Upper lobe of left lung (tissue), 4 donors: ENCODE measurements around the gene MARCHF3.

ENCODE experiments used
- CTCF ChIP-seq, 6 experiments: fragments of 450-650 bp in 4 of 6; fragments of 200-600 bp in 2 of 6; sonication (generic) in 2 of 6; IDR thresholded peaks; one replicate each; pipeline ENCODE4 v1.5.1; 2016 to 2019; ENCODE audit warnings: antibody characterized with exemption in 6 of 6
- EP300 ChIP-seq, 4 donors: sonication (generic); formaldehyde crosslinking; IDR thresholded peaks; one replicate each; pipeline ENCODE4 v1.5.1; 2017; ENCODE audit warnings: antibody characterized with exemption in 4 of 4, control low read depth in 2 of 4
- POLR2A ChIP-seq, 4 donors: fragments of 450-650 bp; IDR thresholded peaks; one replicate each; pipeline ENCODE4 v1.5.1; 2016 to 2017; ENCODE audit warnings: antibody characterized with exemption in 4 of 4, mild to moderate bottlenecking in 2 of 4
- POLR2AphosphoS5 ChIP-seq, 2 donors: sonication (generic); formaldehyde crosslinking; IDR thresholded peaks; one replicate each; pipeline ENCODE4 v1.5.1; 2017; ENCODE audit warnings: antibody characterized with exemption in 2 of 2

- no peak for TF ChIP-seq CTCF (IDR thresholded peaks at IDR 0.05)
- no peak for TF ChIP-seq EP300 (IDR thresholded peaks at IDR 0.05)
- TF ChIP-seq POLR2A (IDR thresholded peaks at IDR 0.05), result no peak
- TF ChIP-seq POLR2AphosphoS5 (IDR thresholded peaks at IDR 0.05), result no peak
Measured at GRCh38 chr5:126921241-126922091, 108.9 kb downstream of the MARCHF3 start.
